Measurements from ENCODE around the gene CD200R1. TPM values are rescaled to one million over a fixed set of nuclear protein-coding genes. Genes with fewer than 3 reads are reported as not detected.

CD200R1 gene
- total and polyA plus RNA-seq, 9 of the 15 experiments (the other 6 are each of a cell fraction or from before 2014, with no cell fraction given), result 0.04 to 0.23 (median 0.09) TPM; not detected in 5

GRCh38 chr3:113019182-113020137, 44.6 kb upstream of the CD200R1 start (continued):
- TF ChIP-seq CREB5 (CRISPR knock-in tag; IDR thresholded peaks at IDR 0.05) (no peak), SIRT6 (IDR thresholded peaks at IDR 0.05; ENCODE audit: low read depth, low read length) (no peak), NONO (IDR thresholded peaks at IDR 0.05; ENCODE audit: low read depth in 2 of 2, low read length in 1 of 2) (no peak), THAP7 (CRISPR knock-in tag; IDR thresholded peaks at IDR 0.05) (no peak), ZNF699 (CRISPR knock-in tag; IDR thresholded peaks at IDR 0.05; ENCODE audit: insufficient replicate concordance) (no peak), ZNF551 (CRISPR knock-in tag; IDR thresholded peaks at IDR 0.05) (no peak), SMAD1 (IDR thresholded peaks at IDR 0.05; ENCODE audit: low read depth, low read length, partially characterized antibody) (no peak), ETV5 (CRISPR knock-in tag; IDR thresholded peaks at IDR 0.05; ENCODE audit: low read depth) (peak; percentile 78), E4F1 (CRISPR knock-in tag; IDR thresholded peaks at IDR 0.05; ENCODE audit: borderline replicate concordance) (no peak), ZNF277 (CRISPR knock-in tag; IDR thresholded peaks at IDR 0.05; ENCODE audit: borderline replicate concordance) (no peak), ZNF764 (CRISPR knock-in tag; IDR thresholded peaks at IDR 0.05; ENCODE audit: low read depth) (no peak), ZBED1 (IDR thresholded peaks at IDR 0.05) (no peak; the same call in 1 of the 2 replicates), CBFB (CRISPR knock-in tag; IDR thresholded peaks at IDR 0.05) (no peak), NFE2 (IDR thresholded peaks at IDR 0.05; ENCODE audit: low read depth) (peak; percentile 55; the same call in 1 of the 2 replicates), ETS2 (tag; IDR thresholded peaks at IDR 0.05; ENCODE audit: borderline replicate concordance, poor library complexity, severe bottlenecking) (no peak), RUNX1 (IDR thresholded peaks at IDR 0.05; ENCODE audit: low read depth) (no peak)
- TF ChIP-seq, protein P1, sequence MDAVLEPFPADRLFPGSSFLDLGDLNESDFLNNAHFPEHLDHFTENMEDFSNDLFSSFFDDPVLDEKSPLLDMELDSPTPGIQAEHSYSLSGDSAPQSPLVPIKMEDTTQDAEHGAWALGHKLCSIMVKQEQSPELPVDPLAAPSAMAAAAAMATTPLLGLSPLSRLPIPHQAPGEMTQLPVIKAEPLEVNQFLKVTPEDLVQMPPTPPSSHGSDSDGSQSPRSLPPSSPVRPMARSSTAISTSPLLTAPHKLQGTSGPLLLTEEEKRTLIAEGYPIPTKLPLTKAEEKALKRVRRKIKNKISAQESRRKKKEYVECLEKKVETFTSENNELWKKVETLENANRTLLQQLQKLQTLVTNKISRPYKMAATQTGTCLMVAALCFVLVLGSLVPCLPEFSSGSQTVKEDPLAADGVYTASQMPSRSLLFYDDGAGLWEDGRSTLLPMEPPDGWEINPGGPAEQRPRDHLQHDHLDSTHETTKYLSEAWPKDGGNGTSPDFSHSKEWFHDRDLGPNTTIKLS (IDR thresholded peaks at IDR 0.05; ENCODE audit: borderline replicate concordance, low read depth), result peak; percentile 34; the same call in 1 of the 2 replicates

Data from K562 (cell line).